ENCODE data around the gene ODF4.

DNA sequence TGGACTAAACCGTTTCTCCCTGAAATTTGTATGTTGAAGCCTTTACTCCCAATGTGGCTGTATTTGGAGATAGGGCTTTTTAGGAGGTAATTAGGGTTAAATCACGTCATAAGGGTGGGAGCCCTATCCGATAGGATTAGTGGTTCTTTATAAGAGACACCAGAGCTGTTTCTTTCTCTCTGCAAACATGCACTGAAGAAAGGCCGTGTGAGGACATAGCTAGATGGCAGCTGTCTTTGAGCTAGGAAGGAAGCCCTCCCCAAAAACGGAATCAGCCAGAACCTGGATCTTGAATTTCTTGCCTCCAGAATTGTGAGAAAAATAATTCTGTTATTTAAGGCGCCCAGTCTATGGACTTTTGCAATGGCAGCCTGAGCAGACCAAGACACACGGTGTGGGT, 14.1 kb downstream of the ODF4 start:
- TF ChIP-seq, protein P1, sequence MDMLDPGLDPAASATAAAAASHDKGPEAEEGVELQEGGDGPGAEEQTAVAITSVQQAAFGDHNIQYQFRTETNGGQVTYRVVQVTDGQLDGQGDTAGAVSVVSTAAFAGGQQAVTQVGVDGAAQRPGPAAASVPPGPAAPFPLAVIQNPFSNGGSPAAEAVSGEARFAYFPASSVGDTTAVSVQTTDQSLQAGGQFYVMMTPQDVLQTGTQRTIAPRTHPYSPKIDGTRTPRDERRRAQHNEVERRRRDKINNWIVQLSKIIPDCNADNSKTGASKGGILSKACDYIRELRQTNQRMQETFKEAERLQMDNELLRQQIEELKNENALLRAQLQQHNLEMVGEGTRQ (IDR thresholded peaks at IDR 0.05; ENCODE audit: borderline replicate concordance, low read depth, low read length) = no peak
- TF ChIP-seq FOXJ3 (CRISPR knock-in tag; IDR thresholded peaks at IDR 0.05) (no peak), POLR2AphosphoS5 (IDR thresholded peaks at IDR 0.05; ENCODE audit: low read depth, low read length) (no peak), EP300 (IDR thresholded peaks at IDR 0.05; ENCODE audit: borderline replicate concordance in 1 of 2, low read depth in 1 of 2, low read length in 1 of 2) (no peak), SMC3 (IDR thresholded peaks at IDR 0.05; ENCODE audit: low read depth, low read length) (no peak), FOXM1 (IDR thresholded peaks at IDR 0.05; ENCODE audit: low read depth) (no peak), GABPA (IDR thresholded peaks at IDR 0.05; ENCODE audit: low read depth) (no peak), RXRA (IDR thresholded peaks at IDR 0.05; ENCODE audit: borderline replicate concordance, low read depth) (no peak), RFX5 (IDR thresholded peaks at IDR 0.05; ENCODE audit: low read length) (no peak)
- TF ChIP-seq, protein P2, sequence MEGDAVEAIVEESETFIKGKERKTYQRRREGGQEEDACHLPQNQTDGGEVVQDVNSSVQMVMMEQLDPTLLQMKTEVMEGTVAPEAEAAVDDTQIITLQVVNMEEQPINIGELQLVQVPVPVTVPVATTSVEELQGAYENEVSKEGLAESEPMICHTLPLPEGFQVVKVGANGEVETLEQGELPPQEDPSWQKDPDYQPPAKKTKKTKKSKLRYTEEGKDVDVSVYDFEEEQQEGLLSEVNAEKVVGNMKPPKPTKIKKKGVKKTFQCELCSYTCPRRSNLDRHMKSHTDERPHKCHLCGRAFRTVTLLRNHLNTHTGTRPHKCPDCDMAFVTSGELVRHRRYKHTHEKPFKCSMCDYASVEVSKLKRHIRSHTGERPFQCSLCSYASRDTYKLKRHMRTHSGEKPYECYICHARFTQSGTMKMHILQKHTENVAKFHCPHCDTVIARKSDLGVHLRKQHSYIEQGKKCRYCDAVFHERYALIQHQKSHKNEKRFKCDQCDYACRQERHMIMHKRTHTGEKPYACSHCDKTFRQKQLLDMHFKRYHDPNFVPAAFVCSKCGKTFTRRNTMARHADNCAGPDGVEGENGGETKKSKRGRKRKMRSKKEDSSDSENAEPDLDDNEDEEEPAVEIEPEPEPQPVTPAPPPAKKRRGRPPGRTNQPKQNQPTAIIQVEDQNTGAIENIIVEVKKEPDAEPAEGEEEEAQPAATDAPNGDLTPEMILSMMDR (IDR thresholded peaks at IDR 0.05) = no peak
- TF ChIP-seq, protein P3, sequence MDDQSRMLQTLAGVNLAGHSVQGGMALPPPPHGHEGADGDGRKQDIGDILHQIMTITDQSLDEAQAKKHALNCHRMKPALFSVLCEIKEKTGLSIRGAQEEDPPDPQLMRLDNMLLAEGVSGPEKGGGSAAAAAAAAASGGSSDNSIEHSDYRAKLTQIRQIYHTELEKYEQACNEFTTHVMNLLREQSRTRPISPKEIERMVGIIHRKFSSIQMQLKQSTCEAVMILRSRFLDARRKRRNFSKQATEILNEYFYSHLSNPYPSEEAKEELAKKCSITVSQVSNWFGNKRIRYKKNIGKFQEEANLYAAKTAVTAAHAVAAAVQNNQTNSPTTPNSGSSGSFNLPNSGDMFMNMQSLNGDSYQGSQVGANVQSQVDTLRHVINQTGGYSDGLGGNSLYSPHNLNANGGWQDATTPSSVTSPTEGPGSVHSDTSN (IDR thresholded peaks at IDR 0.05) = no peak
